BLaER1 (cell line): Measurements from ENCODE around the gene PLXDC2.
"Not testable (repeated sequence)": the region's sequence is repeated elsewhere in the genome, so short reads cannot be mapped to it uniquely, and the experiment has no call there.

ENCODE experiments used
- H3K27ac ChIP-seq: shearing (Covaris generic); formaldehyde crosslinking; 2 replicates; pipeline ENCODE4 v1.8.1; 2022
- H3K27me3 ChIP-seq: shearing (Covaris generic); formaldehyde crosslinking; 2 replicates; pipeline ENCODE4 v1.8.1; 2022
- H3K36me3 ChIP-seq: shearing (Covaris generic); formaldehyde crosslinking; 2 replicates; pipeline ENCODE4 v1.8.1; 2022
- H3K4me1 ChIP-seq: shearing (Covaris generic); formaldehyde crosslinking; 2 replicates; pipeline ENCODE4 v1.8.1; 2022
- H3K4me2 ChIP-seq: shearing (Covaris generic); formaldehyde crosslinking; 2 replicates; pipeline ENCODE4 v1.8.1; 2022
- H3K4me3 ChIP-seq: shearing (Covaris generic); formaldehyde crosslinking; 2 replicates; pipeline ENCODE4 v1.8.1; 2022
- H3K9ac ChIP-seq: shearing (Covaris generic); formaldehyde crosslinking; 2 replicates; pipeline ENCODE4 v1.8.1; 2022
- H3K9me3 ChIP-seq: shearing (Covaris generic); formaldehyde crosslinking; 2 replicates; pipeline ENCODE4 v1.8.1; 2022
- H4K20me1 ChIP-seq: shearing (Covaris generic); formaldehyde crosslinking; 2 replicates; pipeline ENCODE4 v1.8.1; 2022
- Cebpa-rat ChIP-seq: shearing (Covaris generic); IDR thresholded peaks from 2 replicates; pipeline ENCODE4 v1.8.1; 2022

PLXDC2 gene

GRCh38 chr10:20181434-20181833 is 365.2 kb downstream of the PLXDC2 start:
- Histone ChIP-seq H3K9me3 (no peaks in the 10 kb centered on the region), H3K9ac (no peak overlapping the region), H3K27me3 (no peaks in the 10 kb centered on the region), H3K4me2 (no peak overlapping the region), H3K4me1 (no peaks in the 10 kb centered on the region), H3K4me3 (no peak overlapping the region), H3K36me3 (no peaks in the 10 kb centered on the region), H4K20me1 (no peaks in the 10 kb centered on the region), H3K27ac (no peak overlapping the region)
- no peak for TF ChIP-seq Cebpa-rat

- Histone ChIP-seq H3K27ac (no peak overlapping the region), H4K20me1 (no peaks in the 10 kb centered on the region), H3K27me3 (no peaks in the 10 kb centered on the region), H3K36me3 (no peaks in the 10 kb centered on the region), H3K9ac (no peak overlapping the region), H3K9me3 (no peaks in the 10 kb centered on the region), H3K4me3 (no peak overlapping the region), H3K4me1 (no peaks in the 10 kb centered on the region), H3K4me2 (no peak overlapping the region)
- TF ChIP-seq Cebpa-rat: no peak
Measured at GRCh38 chr10:20185116-20185515, 368.9 kb downstream of the PLXDC2 start.

- not testable (repeated sequence) for H3K27me3 ChIP-seq, H3K9me3 ChIP-seq, H3K36me3 ChIP-seq, H3K9ac ChIP-seq, H4K20me1 ChIP-seq, H3K4me3 ChIP-seq, H3K4me1 ChIP-seq, H3K27ac ChIP-seq, H3K4me2 ChIP-seq
Measured at GRCh38 chr10:20191392-20191791, 375.2 kb downstream of the PLXDC2 start.

- Histone ChIP-seq H3K4me2 (no peak overlapping the region), H3K27me3 (no peaks in the 10 kb centered on the region), H4K20me1 (no peaks in the 10 kb centered on the region), H3K27ac (no peak overlapping the region), H3K4me1 (no peaks in the 10 kb centered on the region), H3K36me3 (no peaks in the 10 kb centered on the region), H3K4me3 (no peak overlapping the region), H3K9me3 (no peaks in the 10 kb centered on the region), H3K9ac (no peak overlapping the region)
- TF ChIP-seq Cebpa-rat: no peak
Measured at GRCh38 chr10:20195076-20195475, 378.8 kb downstream of the PLXDC2 start.

- Histone ChIP-seq H3K27ac (no peak overlapping the region), H3K4me1 (no peaks in the 10 kb centered on the region), H3K9me3 (no peaks in the 10 kb centered on the region), H3K36me3 (no peaks in the 10 kb centered on the region), H3K9ac (no peak overlapping the region), H3K27me3 (no peaks in the 10 kb centered on the region), H3K4me2 (no peak overlapping the region), H3K4me3 (no peak overlapping the region), H4K20me1 (no peaks in the 10 kb centered on the region)
- no peak for TF ChIP-seq Cebpa-rat
Measured at GRCh38 chr10:20200758-20201157, 384.5 kb downstream of the PLXDC2 start.

- no peak overlapping the region for H3K4me3 ChIP-seq
- no peaks in the 10 kb centered on the region for H4K20me1 ChIP-seq
- no peaks in the 10 kb centered on the region for H3K4me1 ChIP-seq
- H3K4me2 ChIP-seq: no peak overlapping the region
- H3K9ac ChIP-seq: no peak overlapping the region
- no peak for TF ChIP-seq Cebpa-rat
- no peaks in the 10 kb centered on the region for H3K27me3 ChIP-seq
- H3K36me3 ChIP-seq: no peaks in the 10 kb centered on the region
- no peaks in the 10 kb centered on the region for H3K9me3 ChIP-seq
- no peak overlapping the region for H3K27ac ChIP-seq
Measured at GRCh38 chr10:20202337-20202736, 386.1 kb downstream of the PLXDC2 start.

- TF ChIP-seq Cebpa-rat: no peak
- Histone ChIP-seq H3K4me1 (no peaks in the 10 kb centered on the region), H3K4me3 (no peak overlapping the region), H3K27me3 (no peaks in the 10 kb centered on the region), H3K9me3 (no peaks in the 10 kb centered on the region), H3K4me2 (no peak overlapping the region), H3K36me3 (no peaks in the 10 kb centered on the region), H4K20me1 (no peaks in the 10 kb centered on the region), H3K27ac (no peak overlapping the region), H3K9ac (no peak overlapping the region)
Measured at GRCh38 chr10:20207653-20208052, 391.4 kb downstream of the PLXDC2 start.

GRCh38 chr10:20209098-20209497 is 392.9 kb downstream of the PLXDC2 start:
- not testable (repeated sequence) for H3K9ac ChIP-seq, H4K20me1 ChIP-seq

GRCh38 chr10:20215547-20216152 is 399.4 kb downstream of the PLXDC2 start:
- Histone ChIP-seq H3K36me3 (no peaks in the 10 kb centered on the region), H3K4me3 (no peak overlapping the region)

More at GRCh38 chr10:20209098-20209497, 392.9 kb downstream of the PLXDC2 start:
- H3K4me1 ChIP-seq, H3K27ac ChIP-seq, H3K36me3 ChIP-seq, H3K9me3 ChIP-seq, H3K4me3 ChIP-seq, H3K27me3 ChIP-seq, H3K4me2 ChIP-seq: not testable (repeated sequence)

GRCh38 chr10:20221356-20221755 is 405.1 kb downstream of the PLXDC2 start:
- no peaks in the 10 kb centered on the region for H3K36me3 ChIP-seq
- H3K27me3 ChIP-seq: no peaks in the 10 kb centered on the region
- no peak for TF ChIP-seq Cebpa-rat

More at GRCh38 chr10:20215547-20216152, 399.4 kb downstream of the PLXDC2 start:
- Histone ChIP-seq H4K20me1 (no peaks in the 10 kb centered on the region), H3K4me2 (no peak overlapping the region), H3K9me3 (no peaks in the 10 kb centered on the region), H3K9ac (no peak overlapping the region), H3K4me1 (no peaks in the 10 kb centered on the region), H3K27me3 (no peaks in the 10 kb centered on the region), H3K27ac (no peak overlapping the region)
- TF ChIP-seq Cebpa-rat: no peak

GRCh38 chr10:20228729-20229128 is 412.5 kb downstream of the PLXDC2 start:
- H4K20me1 ChIP-seq: no peaks in the 10 kb centered on the region
- H3K9ac ChIP-seq: no peak overlapping the region
- no peak for TF ChIP-seq Cebpa-rat
- no peaks in the 10 kb centered on the region for H3K9me3 ChIP-seq
- H3K36me3 ChIP-seq: no peaks in the 10 kb centered on the region
- no peak overlapping the region for H3K4me3 ChIP-seq
- no peak overlapping the region for H3K27ac ChIP-seq
- no peaks in the 10 kb centered on the region for H3K27me3 ChIP-seq
- no peak overlapping the region for H3K4me2 ChIP-seq
- no peaks in the 10 kb centered on the region for H3K4me1 ChIP-seq

More at GRCh38 chr10:20221356-20221755, 405.1 kb downstream of the PLXDC2 start:
- Histone ChIP-seq H3K4me1 (no peaks in the 10 kb centered on the region), H3K9ac (no peak overlapping the region), H3K27ac (no peak overlapping the region), H4K20me1 (no peaks in the 10 kb centered on the region), H3K4me2 (no peak overlapping the region), H3K9me3 (no peaks in the 10 kb centered on the region), H3K4me3 (no peak overlapping the region)
